HG02970 (cell line): ENCODE measurements around the gene POLG.

Experiments
- ATAC-seq: cut with Tn5 transposase; IDR thresholded peaks from one replicate; pipeline ENCODE4 v1.9.1; 2021; ENCODE audit warnings: mild to moderate bottlenecking, moderate library complexity, moderate number of reproducible peaks; ENCODE audit not compliant: unreplicated experiment, low FRiP score

The POLG gene

GRCh38 chr15:89329329-89330084, 5.1 kb downstream of the POLG start:
- ATAC-seq, result no peak

- ATAC-seq, result no peak
Observed at GRCh38 chr15:89328398-89329254, 6.0 kb downstream of the POLG start.

- no peak for ATAC-seq
Observed at GRCh38 chr15:89327113-89327512, 7.5 kb downstream of the POLG start.

GRCh38 chr15:89326316-89326715, 8.3 kb downstream of the POLG start:
- no peak for ATAC-seq

GRCh38 chr15:89325039-89325803, 9.4 kb downstream of the POLG start:
- no peak for ATAC-seq

- ATAC-seq, result no peak
Observed at GRCh38 chr15:89323825-89324224, 10.8 kb downstream of the POLG start.

- ATAC-seq, result no peak
Observed at GRCh38 chr15:89322822-89323221, 11.8 kb downstream of the POLG start.

- ATAC-seq, result no peak
Observed at GRCh38 chr15:89321521-89322410, 12.9 kb downstream of the POLG start.

GRCh38 chr15:89320200-89320599, 14.4 kb downstream of the POLG start:
- ATAC-seq, result no peak

- ATAC-seq, result no peak
Observed at GRCh38 chr15:89319678-89320077, 14.9 kb downstream of the POLG start.

- no peak for ATAC-seq
Observed at GRCh38 chr15:89317186-89317720, 17.4 kb downstream of the POLG start.

GRCh38 chr15:89316504-89316903, 18.1 kb downstream of the POLG start:
- ATAC-seq, result no peak

GRCh38 chr15:89315375-89315929, 19.2 kb downstream of the POLG start:
- no peak for ATAC-seq

GRCh38 chr15:89309993-89310392, 24.6 kb downstream of the POLG start:
- ATAC-seq, result no peak

GRCh38 chr15:89308236-89308635, 26.4 kb downstream of the POLG start:
- no peak for ATAC-seq

GRCh38 chr15:89307791-89308190, 26.8 kb downstream of the POLG start:
- no peak for ATAC-seq

GRCh38 chr15:89307046-89307587, 27.5 kb downstream of the POLG start:
- no peak for ATAC-seq

- ATAC-seq, result no peak
Observed at GRCh38 chr15:89305395-89305794, 29.2 kb downstream of the POLG start.

- ATAC-seq, result no peak
Observed at GRCh38 chr15:89303986-89304385, 30.6 kb downstream of the POLG start.
